Neural cell (in vitro differentiated cells): Measurements from ENCODE around the gene NCR2. TPM values are rescaled to one million over a fixed set of nuclear protein-coding genes. Genes with fewer than 3 reads are reported as not detected.

Experiments
- H2AFZ ChIP-seq: fragments of 200-600, 300-800 bp; sonication (generic), shearing (Covaris generic); 2 replicates; pipeline ENCODE4 v1.6.0; 2014; ENCODE audit warnings: low read depth, mild to moderate bottlenecking, antibody characterized with exemption, low read length, moderate library complexity
- H3F3A ChIP-seq: fragments of 200-600 bp; shearing (Covaris generic); 2 replicates; pipeline ENCODE4 v1.6.1; 2016; ENCODE audit warnings: mild to moderate bottlenecking, moderate library complexity, mixed read lengths, antibody characterized with exemption, low read length; ENCODE audit not compliant: insufficient read depth, poor library complexity, severe bottlenecking
- H3K27ac ChIP-seq: fragments of 200-600, 300-800 bp; sonication (generic), shearing (Covaris generic); 2 replicates; pipeline ENCODE4 v1.5.1; 2014; ENCODE audit warnings: mild to moderate bottlenecking, low read length, moderate library complexity
- H3K27me3 ChIP-seq: fragments of 300-800, 200-600 bp; sonication (generic), shearing (Covaris generic); 2 replicates; pipeline ENCODE4 v1.6.0; 2014; ENCODE audit warnings: mild to moderate bottlenecking, low read depth, low read length, moderate library complexity; ENCODE audit not compliant: insufficient read depth
- H3K36me3 ChIP-seq: fragments of 300-800, 200-600 bp; sonication (generic), shearing (Covaris generic); 2 replicates; pipeline ENCODE4 v1.5.1; 2014; ENCODE audit warnings: mild to moderate bottlenecking, antibody characterized with exemption, low read length, moderate library complexity; ENCODE audit not compliant: insufficient read depth
- H3K4me2 ChIP-seq: fragments of 300-800, 200-600 bp; sonication (generic), shearing (Covaris generic); 2 replicates; pipeline ENCODE4 v1.6.0; 2014; ENCODE audit warnings: mild to moderate bottlenecking, low read length
- H3K4me3 ChIP-seq: fragments of 300-800, 200-600 bp; sonication (generic), shearing (Covaris generic); 2 replicates; pipeline ENCODE4 v1.5.1; 2014; ENCODE audit warnings: mild to moderate bottlenecking, low read length, moderate library complexity
- H3K79me2 ChIP-seq: fragments of 200-600 bp; shearing (Covaris generic); replicated peaks from 2 replicates; pipeline ENCODE4 v1.6.0; 2014; ENCODE audit warnings: mild to moderate bottlenecking, low read length, moderate library complexity; ENCODE audit not compliant: insufficient read depth
- H3K9ac ChIP-seq: fragments of 300-800, 200-600 bp; sonication (generic), shearing (Covaris generic); 2 replicates; pipeline ENCODE4 v1.6.1; 2016; ENCODE audit warnings: mild to moderate bottlenecking, low read length, mixed read lengths
- H3K9me2 ChIP-seq: fragments of 200-600 bp; shearing (Covaris generic); 2 replicates; pipeline ENCODE4 v1.6.1; 2016; ENCODE audit warnings: mild to moderate bottlenecking, low read length, mixed read lengths; ENCODE audit not compliant: insufficient read depth
- H3K9me3 ChIP-seq: fragments of 200-600, 300-800 bp; sonication (generic), shearing (Covaris generic); 2 replicates; pipeline ENCODE4 v1.6.1; 2016; ENCODE audit warnings: mild to moderate bottlenecking, mixed run types, low read length, moderate library complexity, mixed read lengths
- H4K20me1 ChIP-seq: fragments of 200-600 bp; shearing (Covaris generic); 2 replicates; pipeline ENCODE4 v1.6.1; 2016; ENCODE audit warnings: mild to moderate bottlenecking, mixed run types; ENCODE audit not compliant: insufficient read depth
- CTCF ChIP-seq: fragments of 450-650 bp; IDR thresholded peaks from 2 replicates; pipeline ENCODE4 v1.5.1; 2014; ENCODE audit warnings: antibody characterized with exemption, mild to moderate bottlenecking, moderate library complexity; ENCODE audit not compliant: poor library complexity, severe bottlenecking
- EP300 ChIP-seq: fragments of 450-650 bp; conservative IDR thresholded peaks from 2 replicates; pipeline ENCODE4 v1.6.1; 2014; ENCODE audit warnings: antibody characterized with exemption, mild to moderate bottlenecking, moderate library complexity; ENCODE audit not compliant: poor library complexity, severe bottlenecking
- EZH2 ChIP-seq: fragments of 200-600, 300-800 bp; shearing (Covaris generic), sonication (generic); IDR thresholded peaks from 2 replicates; pipeline ENCODE4 v1.6.1; 2014; ENCODE audit warnings: antibody characterized with exemption, low read length, borderline replicate concordance, mild to moderate bottlenecking; ENCODE audit not compliant: insufficient read depth, poor library complexity, severe bottlenecking
- MXI1 ChIP-seq: fragments of 450-650 bp; conservative IDR thresholded peaks from 2 replicates; pipeline ENCODE4 v1.6.1; 2014; ENCODE audit warnings: antibody characterized with exemption, mild to moderate bottlenecking; ENCODE audit not compliant: poor library complexity, severe bottlenecking
- POLR2AphosphoS5 ChIP-seq: IDR thresholded peaks from 2 replicates; pipeline ENCODE4 v1.6.1; 2012
- RAD21 ChIP-seq: fragments of 450-650 bp; conservative IDR thresholded peaks from 2 replicates; pipeline ENCODE4 v1.6.1; 2014; ENCODE audit warnings: antibody characterized with exemption, mild to moderate bottlenecking, moderate library complexity
- REST ChIP-seq: IDR thresholded peaks from 2 replicates; pipeline ENCODE4 v1.6.1; 2012; ENCODE audit warnings: borderline replicate concordance
- SMC3 ChIP-seq: fragments of 450-650 bp; conservative IDR thresholded peaks from 2 replicates; pipeline ENCODE4 v1.6.1; 2014; ENCODE audit warnings: antibody characterized with exemption, mild to moderate bottlenecking, moderate library complexity; ENCODE audit not compliant: poor library complexity
- TAF1 ChIP-seq: IDR thresholded peaks from 2 replicates; pipeline ENCODE4 v1.6.1; 2012; ENCODE audit warnings: low read depth
- polyA plus RNA-seq: library from polyadenylated mRNA; depleted of rRNA; stranded (reverse); fragments of >200 nt; gene quantifications from 2 replicates; pipeline ENCODE4 v1.2.3, GENCODE V29; 2014

The NCR2 gene
- polyA plus RNA-seq, 1 donor from 2014 or later, result not detected

- TF ChIP-seq POLR2AphosphoS5, result no peak
- TF ChIP-seq CTCF, result no peak
- TF ChIP-seq RAD21, result no peak
- no peak for TF ChIP-seq TAF1
- TF ChIP-seq EP300, result no peak
- no peak for TF ChIP-seq REST
- no peak for TF ChIP-seq MXI1
- TF ChIP-seq SMC3, result no peak
- no peak for TF ChIP-seq EZH2
- Histone ChIP-seq H3K4me2 (no peak overlapping the region), H3K27me3 (no peaks in the 10 kb centered on the region), H3K27ac (no peak overlapping the region), H3K79me2 (no peaks in the 10 kb centered on the region), H3F3A (no peaks in the 10 kb centered on the region), H3K9ac (no peak overlapping the region), H4K20me1 (no peaks in the 10 kb centered on the region), H3K36me3 (no peaks in the 10 kb centered on the region), H3K4me3 (no peak overlapping the region), H2AFZ (no peak overlapping the region), H3K9me3 (no peaks in the 10 kb centered on the region), H3K9me2 (no peaks in the 10 kb centered on the region)
These were observed 535 bp downstream of the NCR2 start for GRCh38 chr6:41335943-41336342.

- Histone ChIP-seq H3K36me3 (no peaks in the 10 kb centered on the region), H3K4me2 (no peak overlapping the region), H3F3A (no peaks in the 10 kb centered on the region), H2AFZ (no peak overlapping the region), H3K4me3 (no peak overlapping the region), H3K27me3 (no peaks in the 10 kb centered on the region), H3K79me2 (no peaks in the 10 kb centered on the region), H4K20me1 (no peaks in the 10 kb centered on the region), H3K9ac (no peak overlapping the region), H3K27ac (no peak overlapping the region), H3K9me2 (no peaks in the 10 kb centered on the region), H3K9me3 (no peaks in the 10 kb centered on the region)
- TF ChIP-seq SMC3, result no peak
- no peak for TF ChIP-seq RAD21
- TF ChIP-seq POLR2AphosphoS5, result no peak
- no peak for TF ChIP-seq MXI1
- TF ChIP-seq EP300, result no peak
- no peak for TF ChIP-seq CTCF
- no peak for TF ChIP-seq EZH2
- no peak for TF ChIP-seq TAF1
- TF ChIP-seq REST, result no peak
These were observed 1.4 kb downstream of the NCR2 start for GRCh38 chr6:41336824-41337223.
